Right lobe of liver (tissue), 6 donors: ENCODE results near the gene RING1. TPM values are rescaled to one million over a fixed set of nuclear protein-coding genes. Genes with fewer than 3 reads are reported as not detected.
A peak's percentile ranks its signal among the peaks of the same experiment; 100 is the strongest.

Experiments used
- ATAC-seq, 4 donors: fragments of 200-7000 bp; cut with Tn5 transposase; one replicate each; pipeline ENCODE4 v1.9.1; 2020; ENCODE audit warnings: mild to moderate bottlenecking in 4 of 4, moderate library complexity in 4 of 4
- DNase-seq, 3 donors: peaks; one replicate each; pipeline ENCODE4 v3.0.0-alpha.2; 2020
- H3K27ac ChIP-seq, 3 donors: fragments of 200-600 bp; one replicate each; pipeline ENCODE4 v1.8.0; 2022
- H3K27me3 ChIP-seq, 2 donors: fragments of 200-600 bp; one replicate each; pipeline ENCODE4 v1.8.0; 2022
- H3K36me3 ChIP-seq, 4 donors: fragments of 200-600 bp; sonication (generic) in 1 of 4; one replicate each; pipeline versions ENCODE4 v1.5.1 to v1.8.0; 2017 to 2022; ENCODE audit warnings: control low read depth in 1 of 4
- H3K4me1 ChIP-seq, 4 donors: fragments of 200-600 bp; sonication (generic) in 1 of 4; one replicate each; pipeline versions ENCODE4 v1.5.1 to v1.8.0; 2017 to 2022; ENCODE audit warnings: control low read depth in 1 of 4
- H3K4me3 ChIP-seq, 3 donors: fragments of 200-600 bp; one replicate each; pipeline ENCODE4 v1.8.0; 2022
- H3K9me3 ChIP-seq, 4 donors: fragments of 200-600 bp; sonication (generic) in 1 of 4; one replicate each; pipeline versions ENCODE4 v1.5.1 to v1.8.0; 2017 to 2022; ENCODE audit warnings: control low read depth in 1 of 4
- CTCF ChIP-seq, 4 donors: fragments of 200-600 bp in 3 of 4; fragments of 450-650 bp in 1 of 4; IDR thresholded peaks; one replicate each; pipeline versions ENCODE4 v1.5.1 to v1.8.0; 2016 to 2022; ENCODE audit warnings: antibody characterized with exemption in 4 of 4, mild to moderate bottlenecking in 2 of 4
- POLR2A ChIP-seq: fragments of 450-650 bp; IDR thresholded peaks from one replicate; pipeline ENCODE4 v1.6.1; 2017; ENCODE audit warnings: antibody characterized with exemption, mild to moderate bottlenecking
- WGBS: methylation state at CpG from one replicate; pipeline ENCODE4 v1.1.6; 2018; ENCODE audit warnings: low coverage, low lambda C conversion rate; ENCODE audit not compliant: insufficient coverage; ENCODE audit errors: missing lambda C conversion rate; 5-methylcytosine and 5-hydroxymethylcytosine counted together
- intact Hi-C, 2 donors: fragments of 100-400 bp; cut with DNase I; formaldehyde crosslinking; loops; one replicate each; pipeline versions ENCODE4 v1.11.2 to v1.14.1; 2022
- total RNA-seq, 6 experiments: library from RNA; depleted of rRNA in 2 of 6; stranded (reverse); fragments of >200 nt in 2 of 6; fragmentation: NEBNext Ultra II Directional in 3 of 6; extraction: Animal tissue kit (Norgen Biotek cat#: 25700) in 3 of 6; gene quantifications; one replicate each; pipeline versions ENCODE4 v1.1.0 to v1.2.4, GENCODE V29; 2016 to 2023
- donor health status: DM: no; HTN: yes; CAD: no.
- donor health status: DM: no; HTN: no; CAD: no.
- donor health status: DM: no; HTN: no; CAD: no.
- donor health status: DM: no; HTN: yes; CAD: no.
- donor health status: DM: no; HTN: yes; CAD: no.

The RING1 gene
- total RNA-seq, 6 experiments from 2014 or later = 7.5 to 21.3 (median 19.7) TPM

- ATAC-seq = no peak
- H3K4me1 ChIP-seq = no peaks in the 10 kb centered on the region
- no peak overlapping the region for H3K4me3 ChIP-seq
- no peaks in the 10 kb centered on the region for H3K27me3 ChIP-seq
- H3K27ac ChIP-seq = no peak overlapping the region
- intact Hi-C loops = no loop called here
- no peaks in the 10 kb centered on the region for H3K9me3 ChIP-seq
- TF ChIP-seq POLR2A (no peak), CTCF (IDR thresholded peaks at IDR 0.05) (no peak)
- WGBS = 54% methylated on average over 8 of the region's 8 CpGs
- no peak for DNase-seq
- no peaks in the 10 kb centered on the region for H3K36me3 ChIP-seq
Measured at GRCh38 chr6:33171880-33172687, 36.2 kb upstream of the RING1 start.

GRCh38 chr6:33172688-33173534, 35.4 kb upstream of the RING1 start:
- ATAC-seq = peak; percentile 23 to 62 (median 50)
- Histone ChIP-seq H3K27ac (no peak overlapping the region), H3K9me3 (no peaks in the 10 kb centered on the region), H3K27me3 (no peaks in the 10 kb centered on the region), H3K4me3 (no peak overlapping the region), H3K36me3 (no peaks in the 10 kb centered on the region), H3K4me1 (no peaks in the 10 kb centered on the region)
- 71% methylated on average over 9 of the region's 16 CpGs for WGBS
- intact Hi-C loops = no loop called here
- DNase-seq = peak in 1 of 3 donors; percentile 39
- TF ChIP-seq CTCF (IDR thresholded peaks at IDR 0.05) = peak; percentile 36 to 49 (median 36)
- no peak for TF ChIP-seq POLR2A

DNA sequence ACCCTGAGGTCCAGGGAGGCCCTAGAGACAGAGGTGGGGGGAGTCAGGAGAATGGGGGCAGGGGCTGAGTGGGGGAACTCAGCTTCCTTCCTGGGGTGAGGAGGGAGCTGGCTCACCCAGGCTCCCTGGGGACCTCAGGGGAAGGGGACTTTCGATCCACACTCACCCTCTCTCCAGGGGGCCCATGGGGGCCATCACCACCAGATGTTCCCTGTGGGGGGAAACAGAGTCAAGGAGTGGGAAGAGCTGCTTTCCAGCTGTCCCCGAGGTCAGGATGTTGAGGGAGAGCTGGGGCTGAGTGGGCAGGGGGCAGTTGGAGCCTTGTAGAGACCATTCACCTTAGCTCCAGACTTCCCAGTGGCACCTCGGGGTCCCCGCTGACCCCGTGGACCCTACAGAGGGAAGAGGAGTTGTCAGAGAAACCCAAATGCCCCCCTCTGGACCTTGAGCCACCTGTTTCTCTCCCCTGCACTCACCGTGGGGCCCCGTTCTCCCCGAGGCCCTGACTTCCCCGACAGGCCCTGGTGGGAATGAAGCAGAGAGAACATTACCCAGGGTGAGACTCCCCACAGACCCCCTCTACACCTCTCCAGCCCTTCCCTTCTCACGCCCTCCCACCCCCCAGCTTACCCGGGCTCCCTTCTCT, 34.6 kb upstream of the RING1 start:
- Histone ChIP-seq H3K27me3 (no peaks in the 10 kb centered on the region), H3K4me1 (no peaks in the 10 kb centered on the region), H3K9me3 (no peaks in the 10 kb centered on the region), H3K36me3 (no peaks in the 10 kb centered on the region), H3K27ac (no peak overlapping the region), H3K4me3 (no peak overlapping the region)
- TF ChIP-seq CTCF (IDR thresholded peaks at IDR 0.05) = no peak
- no peak for TF ChIP-seq POLR2A
- peak in 1 of 3 donors; percentile 33 for DNase-seq
- intact Hi-C loops = no loop called here
- no peak for ATAC-seq
- 35% methylated on average over 3 of the region's 11 CpGs for WGBS

GRCh38 chr6:33174784-33175183, 33.5 kb upstream of the RING1 start:
- no peak for DNase-seq
- H3K36me3 ChIP-seq = no peaks in the 10 kb centered on the region
- no peaks in the 10 kb centered on the region for H3K4me1 ChIP-seq
- intact Hi-C loops = no loop called here
- H3K4me3 ChIP-seq = no peak overlapping the region
- no peak for TF ChIP-seq POLR2A
- H3K9me3 ChIP-seq = no peaks in the 10 kb centered on the region
- H3K27me3 ChIP-seq = no peaks in the 10 kb centered on the region
- 79% methylated on average over 3 of the region's 4 CpGs for WGBS
- ATAC-seq = no peak
- H3K27ac ChIP-seq = no peak overlapping the region
